ENCODE results near the gene HDAC4.

GRCh38 chr2:239259173-239259572, 141.6 kb downstream of the HDAC4 start:
- TF ChIP-seq CTCF (IDR thresholded peaks at IDR 0.05) = no peak
- no peak for TF ChIP-seq POLR2A (IDR thresholded peaks at IDR 0.05)
